HUDEP-2 (cell line): ENCODE results near the gene ATG2B.
"Not testable (repeated sequence)": the region's sequence is repeated elsewhere in the genome, so short reads cannot be mapped to it uniquely, and the experiment has no call there.

Source experiments
- DNase-seq, 76 experiments: peaks; one replicate each; lab custom pipeline; 2025; ENCODE audit not compliant: unreplicated experiment in 76 of 76; lab: John Stamatoyannopoulos, UW

ATG2B gene

GRCh38 chr14:96256407-96256806 is 106.7 kb downstream of the ATG2B start:
- no peak for DNase-seq

- no peak for DNase-seq
Observed at GRCh38 chr14:96255501-96256366, 107.4 kb downstream of the ATG2B start, which contains the start of gene BDKRB1. TSS of gene BDKRB1 (plus strand) at chr14:96256210. CDS start at chr14:96263683, 7,473 bp downstream.

- no peak for DNase-seq
Observed at GRCh38 chr14:96254687-96255086, 108.5 kb downstream of the ATG2B start.

GRCh38 chr14:96252999-96253539 is 110.1 kb downstream of the ATG2B start:
- no peak for DNase-seq

- no peak for DNase-seq
Observed at GRCh38 chr14:96252323-96252998, 110.7 kb downstream of the ATG2B start.

DNA sequence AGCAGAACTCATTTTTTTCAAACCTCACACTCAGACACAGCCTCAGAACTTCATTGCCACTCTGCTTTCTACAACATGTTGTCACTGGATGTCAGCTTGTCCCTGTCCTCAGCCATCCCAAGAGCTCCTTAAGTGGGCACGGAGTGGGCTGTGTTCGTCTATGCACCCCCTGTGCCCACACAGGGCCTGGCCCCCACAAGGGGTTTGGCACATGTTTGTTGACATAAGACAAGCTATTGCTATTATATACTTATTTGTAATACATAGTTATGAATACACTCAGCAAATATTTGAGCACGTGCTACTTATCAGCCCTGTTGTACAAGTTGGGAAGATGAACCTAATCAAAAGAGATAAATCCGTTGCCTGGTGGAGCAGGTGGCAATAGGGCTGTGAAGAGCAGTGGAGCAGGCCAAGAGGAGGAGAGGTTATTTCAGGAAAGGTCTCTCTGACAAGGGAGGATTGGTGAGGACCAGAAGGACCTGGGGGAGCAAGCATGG is 111.4 kb downstream of the ATG2B start:
- DNase-seq, result no peak

- no peak for DNase-seq
Observed at GRCh38 chr14:96250485-96250884, 112.7 kb downstream of the ATG2B start.

DNA sequence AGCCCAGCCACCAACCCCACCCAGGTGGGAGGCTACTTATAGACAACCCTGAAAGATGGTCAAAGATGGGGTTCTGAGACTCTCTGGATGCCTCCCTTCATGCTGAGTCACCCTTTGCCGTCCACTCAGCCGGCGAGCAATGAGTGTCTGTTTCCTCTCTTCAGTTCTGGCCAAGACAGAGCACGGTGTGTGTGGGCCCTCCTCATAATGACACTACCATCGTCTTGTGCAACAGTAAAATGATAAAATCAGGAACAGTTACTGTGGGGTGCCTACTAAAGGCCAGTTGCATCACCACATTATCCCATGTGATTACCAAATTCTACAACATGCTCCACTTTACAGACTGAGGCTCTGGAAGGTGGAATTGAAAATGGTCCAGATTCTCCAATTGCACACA is 114.1 kb downstream of the ATG2B start:
- DNase-seq, result no peak

DNA sequence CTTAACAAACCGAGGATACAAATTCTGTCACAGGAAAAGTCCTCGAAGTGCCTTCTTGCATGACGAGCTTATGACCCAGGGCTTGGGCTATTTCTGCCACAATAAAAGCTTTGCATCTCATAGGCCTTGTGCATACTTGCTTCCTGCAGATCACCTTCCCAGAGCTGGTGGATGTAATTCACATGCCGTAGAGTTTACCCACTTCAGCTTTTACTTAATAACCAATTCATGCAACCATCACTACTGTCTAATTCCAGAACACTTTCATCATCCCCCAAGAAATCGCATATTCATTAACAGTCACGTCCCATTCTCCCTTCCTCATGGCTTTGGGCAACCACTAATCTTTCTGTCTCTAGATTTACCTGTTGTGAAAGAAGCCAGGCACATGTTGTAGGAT is 116.1 kb downstream of the ATG2B start:
- DNase-seq, result no peak

- DNase-seq, result no peak
Observed at GRCh38 chr14:96246539-96246847, 116.6 kb downstream of the ATG2B start.

DNA sequence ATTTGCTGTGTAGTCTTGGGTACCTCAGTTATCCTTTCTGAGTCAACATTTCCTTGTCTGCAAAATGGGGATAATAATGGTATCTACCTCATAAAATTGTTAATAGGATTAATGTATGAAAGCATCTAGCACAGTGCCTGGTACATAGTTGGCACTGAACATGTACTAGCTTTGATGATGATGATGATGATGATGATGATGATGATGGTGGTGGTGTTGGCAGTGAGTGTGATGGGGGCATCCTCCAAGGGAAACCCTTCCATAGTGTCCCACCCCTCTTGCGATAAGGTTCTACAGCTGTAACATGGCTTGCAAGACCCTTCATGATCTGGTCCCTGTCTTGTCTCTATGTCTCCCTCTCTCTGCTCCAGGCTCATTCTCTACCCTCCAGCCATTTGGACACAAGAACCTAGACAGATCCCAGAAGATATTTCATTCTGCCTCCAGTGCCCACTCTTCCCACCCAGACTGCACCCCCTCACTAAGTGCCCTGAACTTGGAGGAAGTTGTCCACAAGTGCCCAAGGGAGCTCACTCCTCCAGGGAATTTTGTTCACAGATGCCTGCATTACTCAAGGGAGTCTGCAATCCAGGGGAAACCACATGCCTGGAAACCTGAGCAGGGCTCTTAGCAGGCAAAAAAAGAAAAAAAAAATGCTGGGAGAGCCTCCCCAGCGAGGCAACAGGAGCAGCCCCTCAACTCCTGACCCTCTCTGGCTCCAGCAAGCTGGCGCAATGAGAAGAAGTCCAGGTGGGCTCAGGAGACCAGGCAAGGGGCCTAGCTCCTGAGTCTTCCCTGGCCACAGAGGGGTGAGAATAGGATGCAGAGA is 117.2 kb downstream of the ATG2B start:
- DNase-seq, result no peak

- not testable (repeated sequence) for DNase-seq
Observed at GRCh38 chr14:96245074-96245473, 118.1 kb downstream of the ATG2B start.

DNA sequence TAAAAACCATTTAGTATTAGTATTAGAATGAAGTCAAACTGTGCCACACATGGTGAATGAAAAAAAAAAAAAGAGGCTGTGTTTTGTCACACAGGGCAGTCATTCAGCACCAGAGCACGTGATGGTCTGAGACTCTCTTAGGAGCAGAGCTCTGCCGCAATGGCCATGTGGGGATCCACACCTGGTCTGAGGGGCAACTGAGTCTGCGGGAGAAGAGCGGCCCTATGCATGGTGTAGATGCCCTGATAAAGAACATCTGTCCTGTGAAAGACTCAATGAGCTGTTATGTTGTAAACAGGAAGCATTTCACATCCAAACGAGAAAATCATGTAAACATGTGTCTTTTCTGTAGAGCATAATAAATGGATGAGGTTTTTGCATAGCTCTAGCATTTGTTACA is 119.4 kb downstream of the ATG2B start:
- no peak for DNase-seq

GRCh38 chr14:96242126-96242525 is 121.0 kb downstream of the ATG2B start:
- no peak for DNase-seq

GRCh38 chr14:96240641-96241040 is 122.5 kb downstream of the ATG2B start:
- no peak for DNase-seq

- no peak for DNase-seq
Observed at GRCh38 chr14:96239711-96240141, 123.4 kb downstream of the ATG2B start.

DNA sequence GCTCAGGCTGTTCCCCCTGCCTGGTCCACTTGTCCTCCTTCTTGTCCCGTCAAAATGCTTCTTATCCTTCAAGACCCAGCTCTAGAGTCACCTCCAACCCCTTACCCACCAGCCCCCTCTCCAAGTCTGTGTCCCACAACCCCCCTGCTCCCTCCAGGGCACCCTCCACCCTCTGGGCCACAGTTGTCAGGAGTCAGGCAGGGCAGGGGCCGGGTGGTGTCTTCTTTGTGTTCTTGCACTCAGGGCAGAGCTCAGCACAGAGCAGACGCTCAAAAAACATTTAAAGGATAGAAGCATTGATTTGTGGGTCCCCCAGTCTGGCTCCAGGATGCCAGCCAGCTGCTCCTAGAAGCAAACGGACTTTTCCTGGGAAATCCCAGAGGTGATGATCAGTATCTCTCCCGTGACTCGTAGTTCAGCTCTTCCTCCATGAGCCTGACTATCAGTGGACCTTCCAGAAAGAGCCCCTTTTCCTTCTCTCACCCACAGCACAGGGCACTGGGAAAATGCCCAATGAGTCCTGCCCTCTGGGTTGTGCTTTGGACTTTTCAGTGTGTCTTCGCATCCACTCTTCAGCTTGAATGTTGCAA is 124.4 kb downstream of the ATG2B start:
- no peak for DNase-seq

- DNase-seq, result no peak
Observed at GRCh38 chr14:96237641-96238040, 125.5 kb downstream of the ATG2B start.

DNA sequence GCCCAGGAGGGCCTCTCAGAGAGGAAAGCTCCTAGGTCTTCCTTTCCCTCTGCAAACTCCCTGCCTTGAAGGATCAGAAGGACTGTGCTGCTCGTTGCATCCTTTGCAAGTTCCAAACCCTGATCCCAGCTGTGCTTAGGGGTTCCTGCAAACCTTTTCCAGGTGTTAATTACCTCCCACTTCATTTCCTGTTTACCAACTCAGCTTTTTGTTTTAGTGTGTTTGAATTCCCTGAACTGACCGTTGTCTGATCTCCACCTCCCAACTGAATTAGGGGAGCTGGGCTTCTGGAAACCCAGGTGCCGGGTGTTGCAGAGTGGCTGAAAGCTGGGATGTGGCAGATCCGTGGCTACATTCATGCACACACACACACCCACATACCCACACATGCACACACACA is 127.7 kb downstream of the ATG2B start:
- no peak for DNase-seq

- DNase-seq, result no peak
Observed at GRCh38 chr14:96233661-96234060, 129.5 kb downstream of the ATG2B start.
